Mammary epithelial cell (primary cell): ENCODE measurements around the gene GRID1.

ENCODE experiments used
- CTCF ChIP-seq, 2 donors: IDR thresholded peaks in 1 of 2; conservative IDR thresholded peaks in 1 of 2; 2 replicates each; pipeline ENCODE4 v1.5.1; 2011 to 2012; ENCODE audit warnings: inconsistent platforms in 2 of 2, low read length in 2 of 2, mild to moderate bottlenecking in 2 of 2, control low read depth in 1 of 2, low read depth in 1 of 2; ENCODE audit not compliant: insufficient read depth in 1 of 2; ENCODE audit errors: extremely low read depth in 1 of 2
- EZH2 ChIP-seq: IDR thresholded peaks from 2 replicates; pipeline ENCODE4 v1.6.1; 2012; ENCODE audit warnings: low read length, inconsistent platforms, borderline replicate concordance

GRCh38 chr10:85873063-85873462, 493.5 kb downstream of the GRID1 start:
- no peak for TF ChIP-seq CTCF (conservative IDR thresholded peaks at IDR 0.05 in 1 of 2, IDR thresholded peaks at IDR 0.05 in 1 of 2; ENCODE audit: extremely low read depth in 1 of 2, insufficient read depth in 1 of 2, low read depth in 1 of 2, low read length in 2 of 2)
- TF ChIP-seq EZH2, result no peak
